Renal cortical epithelial cell (primary cell): ENCODE measurements around the gene RAMP3. TPM values are rescaled to one million over a fixed set of nuclear protein-coding genes. Genes with fewer than 3 reads are reported as not detected.
"Not testable (repeated sequence)": the region's sequence is repeated elsewhere in the genome, so short reads cannot be mapped to it uniquely, and the experiment has no call there.

ENCODE experiments used
- DNase-seq: peaks from one replicate; pipeline ENCODE4 v3.0.0-alpha.2; 2011; ENCODE audit warnings: low read depth
- total RNA-seq: library from RNA; depleted of rRNA; stranded (reverse); fragments of >200 nt; gene quantifications from 2 replicates; pipeline ENCODE4 v1.2.3, GENCODE V29; 2014

The RAMP3 gene
- total RNA-seq, 1 donor from 2014 or later = 0.40 TPM

- DNase-seq = no peak
Observed at GRCh38 chr7:45193828-45194227, 36.2 kb downstream of the RAMP3 start.

GRCh38 chr7:45196374-45196773 is 38.8 kb downstream of the RAMP3 start:
- DNase-seq = no peak

- no peak for DNase-seq
Observed at GRCh38 chr7:45197461-45197860, 39.9 kb downstream of the RAMP3 start.

- no peak for DNase-seq
Observed at GRCh38 chr7:45198986-45199385, 41.4 kb downstream of the RAMP3 start.

- no peak for DNase-seq
Observed at GRCh38 chr7:45199506-45199905, 41.9 kb downstream of the RAMP3 start.

- DNase-seq = no peak
Observed at GRCh38 chr7:45202625-45203024, 45.0 kb downstream of the RAMP3 start.

- DNase-seq = no peak
Observed at GRCh38 chr7:45203036-45203435, 45.4 kb downstream of the RAMP3 start.

GRCh38 chr7:45203459-45203858 is 45.9 kb downstream of the RAMP3 start:
- DNase-seq = no peak

- DNase-seq = peak; percentile 3
Observed at GRCh38 chr7:45203936-45204445, 46.4 kb downstream of the RAMP3 start.

- DNase-seq = not testable (repeated sequence)
Observed at GRCh38 chr7:45206266-45206665, 48.7 kb downstream of the RAMP3 start.

- not testable (repeated sequence) for DNase-seq
Observed at GRCh38 chr7:45209909-45210308, 52.3 kb downstream of the RAMP3 start.

- DNase-seq = no peak
Observed at GRCh38 chr7:45211066-45211465, 53.5 kb downstream of the RAMP3 start.

- DNase-seq = no peak
Observed at GRCh38 chr7:45211958-45212357, 54.4 kb downstream of the RAMP3 start.

- no peak for DNase-seq
Observed at GRCh38 chr7:45212606-45213005, 55.0 kb downstream of the RAMP3 start.

- DNase-seq = no peak
Observed at GRCh38 chr7:45215601-45216062, 58.0 kb downstream of the RAMP3 start.

GRCh38 chr7:45216181-45216580 is 58.6 kb downstream of the RAMP3 start:
- no peak for DNase-seq

GRCh38 chr7:45216622-45217165 is 59.1 kb downstream of the RAMP3 start:
- no peak for DNase-seq

GRCh38 chr7:45217358-45217757 is 59.8 kb downstream of the RAMP3 start:
- no peak for DNase-seq

- no peak for DNase-seq
Observed at GRCh38 chr7:45219130-45219529, 61.5 kb downstream of the RAMP3 start.

- DNase-seq = no peak
Observed at GRCh38 chr7:45219801-45220435, 62.3 kb downstream of the RAMP3 start.

- DNase-seq = no peak
Observed at GRCh38 chr7:45220846-45221618, 63.4 kb downstream of the RAMP3 start.

- DNase-seq = no peak
Observed at GRCh38 chr7:45221896-45222604, 64.5 kb downstream of the RAMP3 start.
